HG03108 (cell line): ENCODE measurements around the gene ELFN2.

ENCODE experiments used
- ATAC-seq: cut with Tn5 transposase; IDR thresholded peaks from one replicate; pipeline ENCODE4 v1.9.1; 2021; ENCODE audit warnings: moderate library complexity; ENCODE audit not compliant: unreplicated experiment

The ELFN2 gene

GRCh38 chr22:37365950-37366349 is 61.3 kb downstream of the ELFN2 start:
- ATAC-seq = no peak

- no peak for ATAC-seq
These were observed 63.9 kb downstream of the ELFN2 start for GRCh38 chr22:37363261-37363992.

- no peak for ATAC-seq
These were observed 64.7 kb downstream of the ELFN2 start for GRCh38 chr22:37362621-37363020.

GRCh38 chr22:37358917-37359316 is 68.4 kb downstream of the ELFN2 start:
- ATAC-seq = no peak

GRCh38 chr22:37358386-37358785 is 68.9 kb downstream of the ELFN2 start:
- no peak for ATAC-seq

GRCh38 chr22:37357446-37358075 is 69.7 kb downstream of the ELFN2 start:
- no peak for ATAC-seq

- no peak for ATAC-seq
These were observed 70.4 kb downstream of the ELFN2 start for GRCh38 chr22:37356922-37357321.

- ATAC-seq = no peak
These were observed 72.1 kb downstream of the ELFN2 start for GRCh38 chr22:37355174-37355573.

- no peak for ATAC-seq
These were observed 72.6 kb downstream of the ELFN2 start for GRCh38 chr22:37354670-37355069.

GRCh38 chr22:37354261-37354660 is 73.0 kb downstream of the ELFN2 start:
- no peak for ATAC-seq

GRCh38 chr22:37353839-37354238 is 73.4 kb downstream of the ELFN2 start:
- no peak for ATAC-seq

- ATAC-seq = no peak
These were observed 74.8 kb downstream of the ELFN2 start for GRCh38 chr22:37352481-37352880.

- no peak for ATAC-seq
These were observed 76.0 kb downstream of the ELFN2 start for GRCh38 chr22:37351232-37351631.

- ATAC-seq = no peak
These were observed 78.0 kb downstream of the ELFN2 start for GRCh38 chr22:37349043-37349814.

- ATAC-seq = no peak
These were observed 80.8 kb downstream of the ELFN2 start for GRCh38 chr22:37346505-37346895.

- ATAC-seq = no peak
These were observed 81.3 kb downstream of the ELFN2 start for GRCh38 chr22:37345863-37346504.

GRCh38 chr22:37344735-37345449 is 82.4 kb downstream of the ELFN2 start:
- no peak for ATAC-seq

- ATAC-seq = no peak
These were observed 83.2 kb downstream of the ELFN2 start for GRCh38 chr22:37343863-37344734.

GRCh38 chr22:37343348-37343747 is 83.9 kb downstream of the ELFN2 start:
- no peak for ATAC-seq

GRCh38 chr22:37342065-37342464 is 85.2 kb downstream of the ELFN2 start:
- ATAC-seq = no peak
